Measurements from ENCODE around the gene CD22. TPM values are rescaled to one million over a fixed set of nuclear protein-coding genes. Genes with fewer than 3 reads are reported as not detected.

Gene CD22
- polyA plus RNA-seq, 2 donors = 0.71 to 1.2 TPM

DNA sequence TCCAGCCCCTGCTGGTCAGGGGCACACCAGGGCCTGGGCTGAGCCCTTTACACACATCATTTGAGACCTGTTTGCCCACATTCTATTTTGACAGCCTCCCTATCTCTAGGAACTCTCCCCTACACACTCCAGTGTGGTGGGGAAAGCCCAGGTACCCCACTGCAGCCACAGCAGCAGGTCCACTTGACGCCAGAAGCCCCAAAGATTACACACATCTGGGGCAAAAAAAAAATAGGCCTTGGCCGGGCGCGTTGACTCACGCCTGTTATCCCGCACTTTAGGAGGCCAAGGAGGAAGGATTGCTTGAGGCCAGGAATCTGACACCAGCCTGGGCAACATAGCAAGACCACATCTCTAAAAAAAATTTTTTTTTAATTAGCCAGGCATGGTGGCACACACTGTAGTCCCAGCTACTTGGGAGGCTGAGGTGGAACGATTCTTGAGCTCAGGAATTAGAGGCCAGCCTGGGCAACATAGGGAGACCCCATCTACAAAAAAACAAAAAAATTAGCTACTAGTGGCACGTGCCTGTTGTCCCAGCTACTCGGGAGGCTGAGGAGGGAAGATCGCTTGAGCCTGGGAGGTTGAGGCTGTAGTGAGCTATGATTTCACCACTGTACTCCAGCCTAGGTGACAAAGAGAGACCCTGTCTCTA lies 18.0 kb upstream of the CD22 start:
- Histone ChIP-seq H3K36me3 (ENCODE audit: control insufficient read depth in 2 of 2, insufficient read depth in 2 of 2, low read length in 1 of 2) (no peaks in the 10 kb centered on the region), H3K4me3 (ENCODE audit: low read depth in 1 of 2, low read length in 2 of 2) (no peak overlapping the region), H3K4me1 (ENCODE audit: control insufficient read depth in 2 of 2, insufficient read depth in 2 of 2, low read length in 1 of 2) (no peaks in the 10 kb centered on the region), H3K27ac (ENCODE audit: low read depth in 2 of 2, low read length in 1 of 2) (no peak overlapping the region), H3K9me3 (ENCODE audit: control insufficient read depth in 2 of 2, insufficient read depth in 1 of 2, low read depth in 1 of 2, low read length in 1 of 2) (no peaks in the 10 kb centered on the region), H3K27me3 (ENCODE audit: control insufficient read depth in 1 of 2, insufficient read depth in 2 of 2, low read length in 2 of 2) (no peaks in the 10 kb centered on the region)
- 88 to 89% methylated on average over 10 of the region's 10 CpGs for WGBS, 2 donors

DNA sequence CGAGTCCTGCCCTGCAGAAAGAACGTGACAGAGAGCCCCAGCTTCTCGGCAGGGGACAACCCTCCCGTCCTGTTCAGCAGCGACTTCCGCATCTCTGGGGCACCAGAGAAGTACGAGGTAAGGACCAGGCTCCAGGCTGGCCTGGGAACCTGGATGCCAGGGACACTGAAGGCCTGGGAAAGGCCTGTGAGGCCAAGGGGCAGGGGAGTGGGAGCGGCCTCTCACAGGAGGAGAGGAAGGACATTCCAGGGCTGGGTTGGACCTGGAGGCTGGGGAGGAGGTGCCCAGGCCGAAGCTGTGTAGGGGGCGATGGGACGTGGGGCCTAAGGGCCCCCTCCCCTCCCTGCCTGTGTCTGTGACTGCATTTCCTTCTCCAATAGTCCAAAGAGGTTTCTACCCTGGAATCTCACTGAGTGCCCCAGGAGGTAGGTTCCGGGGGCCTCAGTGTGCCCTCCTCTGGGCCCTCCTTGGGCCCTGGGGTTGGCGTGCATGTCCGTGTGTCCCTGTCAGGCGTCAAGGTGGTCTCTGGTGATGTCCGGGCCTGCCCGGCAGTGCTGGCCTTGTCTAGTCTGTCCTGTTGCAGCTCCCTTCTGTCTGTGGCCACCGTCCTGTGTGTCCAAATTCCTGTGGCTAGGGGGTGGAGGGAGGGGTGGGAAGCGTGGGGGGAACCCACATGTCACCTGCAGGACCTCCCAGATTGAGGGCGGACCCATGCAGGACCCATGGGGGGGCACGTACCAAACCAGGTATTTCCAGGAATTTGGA lies 16.9 kb upstream of the CD22 start:
- Histone ChIP-seq H3K9me3 (ENCODE audit: control insufficient read depth in 2 of 2, insufficient read depth in 1 of 2, low read depth in 1 of 2, low read length in 1 of 2) (no peaks in the 10 kb centered on the region), H3K4me1 (ENCODE audit: control insufficient read depth in 2 of 2, insufficient read depth in 2 of 2, low read length in 1 of 2) (no peaks in the 10 kb centered on the region), H3K4me3 (ENCODE audit: low read depth in 1 of 2, low read length in 2 of 2) (no peak overlapping the region), H3K27me3 (ENCODE audit: control insufficient read depth in 1 of 2, insufficient read depth in 2 of 2, low read length in 2 of 2) (no peaks in the 10 kb centered on the region), H3K36me3 (ENCODE audit: control insufficient read depth in 2 of 2, insufficient read depth in 2 of 2, low read length in 1 of 2) (no peaks in the 10 kb centered on the region), H3K27ac (ENCODE audit: low read depth in 2 of 2, low read length in 1 of 2) (no peak overlapping the region)
- 85 to 87% methylated on average over 21 of the region's 21 CpGs for WGBS, 2 donors

DNA sequence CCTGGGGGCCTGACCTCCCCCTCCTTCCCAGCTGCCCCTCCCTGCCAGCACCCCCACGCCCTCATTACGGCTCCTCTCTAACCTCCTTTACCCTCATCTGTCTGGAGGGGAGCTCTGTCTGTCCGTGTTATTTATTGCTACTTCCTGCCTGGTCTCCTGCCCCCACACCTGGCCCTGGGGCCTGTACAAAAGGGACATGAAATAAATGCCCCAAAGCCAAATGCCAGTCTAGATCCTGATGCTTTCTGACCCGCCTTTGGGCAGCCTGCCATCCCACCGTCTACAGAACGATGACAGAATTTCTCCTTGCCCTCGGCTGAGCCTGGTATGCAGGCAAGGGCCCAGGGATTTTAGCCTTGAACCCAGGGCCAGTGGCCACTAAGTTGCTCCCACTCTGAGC lies 15.4 kb upstream of the CD22 start:
- no peaks in the 10 kb centered on the region for H3K4me1 ChIP-seq (ENCODE audit: control insufficient read depth in 2 of 2, insufficient read depth in 2 of 2, low read length in 1 of 2)
- WGBS, 2 donors = 22 to 34% methylated on average over 7 of the region's 7 CpGs
- H3K27ac ChIP-seq (ENCODE audit: low read depth in 2 of 2, low read length in 1 of 2) = no peak overlapping the region
- H3K4me3 ChIP-seq (ENCODE audit: low read depth in 1 of 2, low read length in 2 of 2) = no peak overlapping the region
- no peaks in the 10 kb centered on the region for H3K27me3 ChIP-seq (ENCODE audit: control insufficient read depth in 1 of 2, insufficient read depth in 2 of 2, low read length in 2 of 2)
- H3K9me3 ChIP-seq (ENCODE audit: control insufficient read depth in 2 of 2, insufficient read depth in 1 of 2, low read depth in 1 of 2, low read length in 1 of 2) = no peaks in the 10 kb centered on the region
- H3K36me3 ChIP-seq (ENCODE audit: control insufficient read depth in 2 of 2, insufficient read depth in 2 of 2, low read length in 1 of 2) = no peaks in the 10 kb centered on the region

DNA sequence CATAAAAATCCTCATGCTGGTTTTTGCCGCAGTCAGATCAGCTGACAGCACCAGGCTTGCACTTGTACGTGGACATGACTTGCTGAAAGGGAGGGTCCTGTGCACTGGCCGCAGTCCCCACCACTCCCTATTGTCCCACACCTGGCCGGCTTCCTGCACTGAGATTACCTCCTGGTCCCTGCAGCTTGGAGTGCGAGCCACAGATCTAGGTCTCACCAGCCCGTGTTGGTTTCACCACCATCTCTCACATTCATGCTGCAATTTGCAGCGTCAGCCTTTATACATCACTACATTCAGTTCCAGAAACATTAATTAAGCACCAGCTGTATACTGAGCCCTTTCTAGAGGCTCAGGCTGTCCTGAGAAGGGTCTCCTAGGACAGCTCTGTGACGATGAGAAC lies 15.0 kb upstream of the CD22 start:
- Histone ChIP-seq H3K36me3 (ENCODE audit: control insufficient read depth in 2 of 2, insufficient read depth in 2 of 2, low read length in 1 of 2) (no peaks in the 10 kb centered on the region), H3K4me1 (ENCODE audit: control insufficient read depth in 2 of 2, insufficient read depth in 2 of 2, low read length in 1 of 2) (no peaks in the 10 kb centered on the region), H3K9me3 (ENCODE audit: control insufficient read depth in 2 of 2, insufficient read depth in 1 of 2, low read depth in 1 of 2, low read length in 1 of 2) (no peaks in the 10 kb centered on the region), H3K4me3 (ENCODE audit: low read depth in 1 of 2, low read length in 2 of 2) (no peak overlapping the region), H3K27me3 (ENCODE audit: control insufficient read depth in 1 of 2, insufficient read depth in 2 of 2, low read length in 2 of 2) (no peaks in the 10 kb centered on the region), H3K27ac (ENCODE audit: low read depth in 2 of 2, low read length in 1 of 2) (no peak overlapping the region)
- 80 to 83% methylated on average over 8 of the region's 8 CpGs for WGBS, 2 donors

DNA sequence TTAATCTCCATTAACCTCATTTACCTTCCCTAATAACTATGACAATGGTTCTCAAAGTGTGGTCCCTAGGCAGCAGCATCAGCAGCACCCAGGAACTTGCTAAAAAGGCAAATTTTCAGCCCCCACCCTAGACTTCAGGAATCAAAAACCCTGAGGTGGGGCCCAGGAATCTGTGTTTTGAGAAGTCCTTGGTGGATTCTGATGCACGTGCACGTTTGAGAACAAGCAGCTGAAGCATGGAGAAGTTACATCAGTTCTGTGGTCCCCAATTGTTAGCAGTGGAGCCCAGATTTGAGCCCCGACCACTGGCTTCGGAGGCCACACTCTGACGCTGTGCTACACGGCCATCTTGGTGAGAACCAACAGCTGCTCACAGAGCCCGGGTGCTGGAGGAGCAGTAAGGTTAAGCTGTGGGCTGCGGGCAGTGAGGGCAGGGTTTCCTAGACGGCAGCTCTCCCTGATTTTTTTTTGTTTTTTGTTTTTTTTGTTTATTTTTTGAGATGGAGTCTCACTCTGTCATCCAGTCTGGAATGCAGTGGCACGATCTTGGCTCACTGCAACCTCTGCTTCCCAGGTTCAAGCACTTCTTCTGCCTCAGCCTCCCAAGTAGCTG lies 14.0 kb upstream of the CD22 start:
- Histone ChIP-seq H3K27me3 (ENCODE audit: control insufficient read depth in 1 of 2, insufficient read depth in 2 of 2, low read length in 2 of 2) (no peaks in the 10 kb centered on the region), H3K27ac (ENCODE audit: low read depth in 2 of 2, low read length in 1 of 2) (no peak overlapping the region), H3K36me3 (ENCODE audit: control insufficient read depth in 2 of 2, insufficient read depth in 2 of 2, low read length in 1 of 2) (no peaks in the 10 kb centered on the region), H3K9me3 (ENCODE audit: control insufficient read depth in 2 of 2, insufficient read depth in 1 of 2, low read depth in 1 of 2, low read length in 1 of 2) (no peaks in the 10 kb centered on the region), H3K4me1 (ENCODE audit: control insufficient read depth in 2 of 2, insufficient read depth in 2 of 2, low read length in 1 of 2) (no peaks in the 10 kb centered on the region), H3K4me3 (ENCODE audit: low read depth in 1 of 2, low read length in 2 of 2) (no peak overlapping the region)
- WGBS, 2 donors = 79 to 82% methylated on average over 10 of the region's 10 CpGs

DNA sequence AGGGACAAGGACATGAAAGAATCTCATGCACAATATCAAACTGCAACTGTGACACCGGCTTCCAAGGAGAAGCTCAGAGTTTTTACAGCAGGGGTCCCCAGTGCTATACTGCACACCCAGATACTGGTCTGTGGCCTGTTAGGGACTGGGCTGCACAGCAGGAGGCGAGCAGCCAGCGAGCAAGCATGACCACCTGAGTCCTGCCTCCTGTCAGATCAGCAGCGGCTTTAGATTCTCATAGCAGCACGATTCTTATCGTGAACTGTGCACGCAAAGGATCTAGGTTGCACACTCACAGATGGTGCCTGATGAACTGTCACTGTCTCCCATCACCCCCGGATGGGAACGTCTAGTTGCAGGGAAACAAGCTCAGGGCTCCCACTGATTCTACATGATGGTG lies 13.1 kb upstream of the CD22 start:
- Histone ChIP-seq H3K27ac (ENCODE audit: low read depth in 2 of 2, low read length in 1 of 2) (no peak overlapping the region), H3K27me3 (ENCODE audit: control insufficient read depth in 1 of 2, insufficient read depth in 2 of 2, low read length in 2 of 2) (no peaks in the 10 kb centered on the region), H3K4me3 (ENCODE audit: low read depth in 1 of 2, low read length in 2 of 2) (no peak overlapping the region), H3K4me1 (ENCODE audit: control insufficient read depth in 2 of 2, insufficient read depth in 2 of 2, low read length in 1 of 2) (no peaks in the 10 kb centered on the region), H3K36me3 (ENCODE audit: control insufficient read depth in 2 of 2, insufficient read depth in 2 of 2, low read length in 1 of 2) (no peaks in the 10 kb centered on the region), H3K9me3 (ENCODE audit: control insufficient read depth in 2 of 2, insufficient read depth in 1 of 2, low read depth in 1 of 2, low read length in 1 of 2) (no peaks in the 10 kb centered on the region)
- WGBS, 2 donors = 78 to 79% methylated on average over 9 of the region's 9 CpGs

DNA sequence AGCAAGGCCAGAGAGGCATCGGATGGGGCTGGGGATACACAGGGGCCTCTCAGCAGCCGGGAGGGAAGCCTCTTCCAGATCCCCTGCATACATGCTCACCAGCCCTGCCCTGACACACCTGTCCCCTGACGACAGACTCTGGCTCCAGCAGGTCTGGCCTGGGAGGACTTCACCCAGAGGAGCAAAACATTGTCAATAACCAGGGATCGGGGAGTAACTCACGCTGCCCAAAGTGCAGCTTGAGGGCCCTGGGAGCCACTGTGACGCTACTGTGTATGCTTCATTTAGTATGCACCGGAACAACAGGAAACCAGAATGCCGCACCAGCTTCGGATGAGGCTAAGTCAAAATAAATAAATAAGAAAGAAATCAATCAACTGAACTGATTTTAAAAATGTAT lies 12.4 kb upstream of the CD22 start:
- no peak overlapping the region for H3K27ac ChIP-seq (ENCODE audit: low read depth in 2 of 2, low read length in 1 of 2)
- H3K4me1 ChIP-seq (ENCODE audit: control insufficient read depth in 2 of 2, insufficient read depth in 2 of 2, low read length in 1 of 2) = no peaks in the 10 kb centered on the region
- peaks cover 0 to 2% of the 10 kb centered on the region in 2 donors for H3K27me3 ChIP-seq (ENCODE audit: control insufficient read depth in 1 of 2, insufficient read depth in 2 of 2, low read length in 2 of 2)
- H3K4me3 ChIP-seq (ENCODE audit: low read depth in 1 of 2, low read length in 2 of 2) = no peak overlapping the region
- H3K36me3 ChIP-seq (ENCODE audit: control insufficient read depth in 2 of 2, insufficient read depth in 2 of 2, low read length in 1 of 2) = no peaks in the 10 kb centered on the region
- H3K9me3 ChIP-seq (ENCODE audit: control insufficient read depth in 2 of 2, insufficient read depth in 1 of 2, low read depth in 1 of 2, low read length in 1 of 2) = no peaks in the 10 kb centered on the region
- 77 to 81% methylated on average over 9 of the region's 9 CpGs for WGBS, 2 donors

DNA sequence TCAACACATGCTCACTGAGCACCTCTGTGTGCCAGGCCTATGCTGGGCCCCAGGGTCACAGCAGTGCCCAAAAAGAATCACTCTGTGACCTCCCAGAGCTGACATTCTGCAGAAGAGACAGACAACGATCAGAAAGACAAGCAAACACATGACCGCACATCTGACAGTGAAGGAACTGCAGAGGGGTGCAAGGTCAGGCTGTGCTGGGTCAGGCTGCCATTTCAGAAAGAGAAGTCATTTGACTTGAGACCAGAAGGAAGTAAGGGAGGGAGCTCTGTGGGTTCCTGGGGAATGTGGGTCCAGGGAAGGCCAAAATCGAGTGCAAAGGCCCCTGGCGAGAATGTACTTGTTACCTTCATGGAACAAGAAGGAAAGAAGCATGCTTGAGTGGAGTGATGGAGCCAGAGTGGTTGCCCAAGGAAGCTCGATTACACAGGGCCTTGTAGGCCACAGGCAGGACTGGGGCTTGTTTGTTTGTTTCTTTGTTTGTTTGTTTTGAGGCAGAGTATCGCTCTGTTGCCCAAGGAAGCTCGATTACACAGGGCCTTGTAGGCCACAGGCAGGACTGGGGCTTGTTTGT lies 11.4 kb upstream of the CD22 start:
- H3K4me1 ChIP-seq (ENCODE audit: control insufficient read depth in 2 of 2, insufficient read depth in 2 of 2, low read length in 1 of 2) = no peaks in the 10 kb centered on the region
- no peak overlapping the region for H3K27ac ChIP-seq (ENCODE audit: low read depth in 2 of 2, low read length in 1 of 2)
- no peaks in the 10 kb centered on the region for H3K36me3 ChIP-seq (ENCODE audit: control insufficient read depth in 2 of 2, insufficient read depth in 2 of 2, low read length in 1 of 2)
- peaks cover 0 to 2% of the 10 kb centered on the region in 2 donors for H3K27me3 ChIP-seq (ENCODE audit: control insufficient read depth in 1 of 2, insufficient read depth in 2 of 2, low read length in 2 of 2)
- no peak overlapping the region for H3K4me3 ChIP-seq (ENCODE audit: low read depth in 1 of 2, low read length in 2 of 2)
- WGBS, 2 donors = 74 to 77% methylated on average over 7 of the region's 7 CpGs
- H3K9me3 ChIP-seq (ENCODE audit: control insufficient read depth in 2 of 2, insufficient read depth in 1 of 2, low read depth in 1 of 2, low read length in 1 of 2) = no peaks in the 10 kb centered on the region

DNA sequence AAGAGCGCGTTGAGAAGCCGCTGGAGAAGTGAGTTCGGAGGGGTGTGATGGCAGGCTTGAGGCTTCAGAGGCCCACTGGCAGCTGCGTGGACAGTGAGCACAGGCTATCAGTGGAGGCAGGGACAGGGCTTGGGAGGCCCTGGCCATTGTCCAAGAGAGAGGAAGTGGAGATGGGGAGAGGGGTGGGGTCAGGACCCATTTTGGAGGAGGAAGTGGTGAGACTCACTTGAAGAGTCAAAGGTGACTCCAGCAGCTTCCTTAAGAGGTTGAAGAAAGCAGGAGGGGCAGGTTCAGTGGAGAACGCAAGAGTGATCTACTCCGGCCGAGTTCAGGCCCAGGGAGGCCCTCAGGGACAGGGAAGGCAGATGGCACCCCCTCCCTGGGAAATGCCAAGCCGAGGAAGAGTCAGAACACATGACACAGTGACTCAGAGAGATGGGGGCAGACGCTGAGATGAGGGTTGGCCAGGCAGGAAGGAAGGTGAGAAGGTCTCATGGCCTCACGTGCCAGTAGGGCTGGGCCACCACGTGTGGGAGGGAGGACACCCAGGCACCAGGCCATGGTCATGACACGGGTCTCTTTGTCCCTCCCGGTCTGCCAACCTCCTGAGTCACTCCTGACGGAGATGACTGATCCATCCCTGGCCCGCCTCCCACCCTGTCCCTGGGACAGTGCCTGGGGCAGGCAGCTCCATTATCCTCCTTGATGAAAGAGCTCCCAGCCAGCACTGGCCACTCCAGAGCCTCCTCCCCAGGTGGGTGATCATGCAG lies 10.1 kb upstream of the CD22 start:
- WGBS, 2 donors = 47 to 51% methylated on average over 16 of the region's 16 CpGs
- peak overlapping the region in 1 of 2 donors; percentile 11 for H3K27ac ChIP-seq (ENCODE audit: low read depth in 2 of 2, low read length in 1 of 2)
- peaks cover 0 to 2% of the 10 kb centered on the region in 2 donors for H3K27me3 ChIP-seq (ENCODE audit: control insufficient read depth in 1 of 2, insufficient read depth in 2 of 2, low read length in 2 of 2)
- H3K9me3 ChIP-seq (ENCODE audit: control insufficient read depth in 2 of 2, insufficient read depth in 1 of 2, low read depth in 1 of 2, low read length in 1 of 2) = no peaks in the 10 kb centered on the region
- no peaks in the 10 kb centered on the region for H3K36me3 ChIP-seq (ENCODE audit: control insufficient read depth in 2 of 2, insufficient read depth in 2 of 2, low read length in 1 of 2)
- no peaks in the 10 kb centered on the region for H3K4me1 ChIP-seq (ENCODE audit: control insufficient read depth in 2 of 2, insufficient read depth in 2 of 2, low read length in 1 of 2)
- H3K4me3 ChIP-seq (ENCODE audit: low read depth in 1 of 2, low read length in 2 of 2) = no peak overlapping the region
